Trophoblast cell (in vitro differentiated cells and primary cell): ENCODE results near the gene TECTB.
"Not testable (repeated sequence)": the region's sequence is repeated elsewhere in the genome, so short reads cannot be mapped to it uniquely, and the experiment has no call there.

Source experiments
- DNase-seq, 2 donors: peaks; one replicate each; pipeline ENCODE4 v3.0.0-alpha.2; 2016
- H2AFZ ChIP-seq: 2 replicates; pipeline ENCODE4 v1.6.1; 2013; ENCODE audit warnings: low read length, moderate library complexity, mild to moderate bottlenecking; ENCODE audit not compliant: insufficient read depth, poor library complexity
- H2AK5ac ChIP-seq: 2 replicates; pipeline ENCODE4 v1.6.1; 2013; ENCODE audit warnings: mild to moderate bottlenecking, low read length
- H2BK120ac ChIP-seq: 2 replicates; pipeline ENCODE4 v1.6.1; 2013; ENCODE audit warnings: low read length, mild to moderate bottlenecking, moderate library complexity; ENCODE audit not compliant: insufficient read depth, poor library complexity
- H2BK12ac ChIP-seq: 2 replicates; pipeline ENCODE4 v1.6.1; 2013; ENCODE audit warnings: mild to moderate bottlenecking, low read length, moderate library complexity
- H2BK5ac ChIP-seq: 2 replicates; pipeline ENCODE4 v1.6.1; 2013; ENCODE audit warnings: low read length, low read depth, moderate library complexity, mild to moderate bottlenecking; ENCODE audit not compliant: poor library complexity
- H3K14ac ChIP-seq: 2 replicates; pipeline ENCODE4 v1.6.1; 2013; ENCODE audit warnings: mild to moderate bottlenecking, low read length
- H3K18ac ChIP-seq: 2 replicates; pipeline ENCODE4 v1.6.1; 2013; ENCODE audit warnings: mild to moderate bottlenecking, low read length
- H3K23ac ChIP-seq: 2 replicates; pipeline ENCODE4 v1.6.1; 2013; ENCODE audit warnings: low read length
- H3K27ac ChIP-seq: 2 replicates; pipeline ENCODE4 v1.5.1; 2013; ENCODE audit warnings: low read depth, mild to moderate bottlenecking, inconsistent platforms, low read length, moderate library complexity
- H3K27me3 ChIP-seq: 2 replicates; pipeline ENCODE4 v1.6.1; 2013; ENCODE audit warnings: inconsistent platforms, mild to moderate bottlenecking, low read length, moderate library complexity; ENCODE audit not compliant: insufficient read depth
- H3K36me3 ChIP-seq, 2 experiments: 1 replicate in 1 of 2; 2 replicates in 1 of 2; pipeline ENCODE4 v1.6.1; 2013; ENCODE audit warnings: low read length in 2 of 2, mild to moderate bottlenecking in 2 of 2, moderate library complexity in 1 of 2; ENCODE audit not compliant: insufficient read depth in 2 of 2, control insufficient read depth in 1 of 2
- H3K4ac ChIP-seq: 2 replicates; pipeline ENCODE4 v1.6.1; 2013; ENCODE audit warnings: low read depth, mild to moderate bottlenecking, low read length, moderate library complexity
- H3K4me1 ChIP-seq, 2 experiments: 1 replicate in 1 of 2; 2 replicates in 1 of 2; pipeline ENCODE4 v1.6.1; 2013; ENCODE audit warnings: low read length in 2 of 2, mild to moderate bottlenecking in 2 of 2, moderate library complexity in 1 of 2; ENCODE audit not compliant: insufficient read depth in 2 of 2, control insufficient read depth in 1 of 2
- H3K4me2 ChIP-seq: 2 replicates; pipeline ENCODE4 v1.6.1; 2013; ENCODE audit warnings: inconsistent platforms, mild to moderate bottlenecking, low read length, moderate library complexity
- H3K4me3 ChIP-seq: 2 replicates; pipeline ENCODE4 v1.5.1; 2013; ENCODE audit warnings: mild to moderate bottlenecking, low read depth, low read length, inconsistent platforms
- H3K79me1 ChIP-seq: one replicate; pipeline ENCODE4 v1.6.1; 2013; ENCODE audit warnings: low read length
- H3K79me2 ChIP-seq: 2 replicates; pipeline ENCODE4 v1.6.1; 2013; ENCODE audit warnings: low read length, mild to moderate bottlenecking; ENCODE audit not compliant: control insufficient read depth, insufficient read depth, poor library complexity
- H3K9ac ChIP-seq: 2 replicates; pipeline ENCODE4 v1.6.1; 2013; ENCODE audit warnings: mild to moderate bottlenecking, low read length
- H3K9me3 ChIP-seq: 2 replicates; pipeline ENCODE4 v1.6.1; 2013; ENCODE audit warnings: low read depth, mild to moderate bottlenecking, control low read depth, inconsistent platforms, low read length; ENCODE audit not compliant: insufficient read depth
- H4K12ac ChIP-seq: 2 replicates; pipeline ENCODE4 v1.6.1; 2013; ENCODE audit warnings: low read depth, mild to moderate bottlenecking, low read length, moderate library complexity
- H4K8ac ChIP-seq: 2 replicates; pipeline ENCODE4 v1.6.1; 2013; ENCODE audit warnings: low read depth, mild to moderate bottlenecking, low read length, moderate library complexity
- H4K91ac ChIP-seq: one replicate; pipeline ENCODE4 v1.6.1; 2013; ENCODE audit warnings: low read depth, mild to moderate bottlenecking, low read length, moderate library complexity
- WGBS: extraction: QIAGEN DNeasy Blood & Tissue Kit; methylation state at CpG from one replicate; pipeline ENCODE4 v1.1.7; 2013; ENCODE audit warnings: missing lambda C conversion rate; ENCODE audit not compliant: insufficient read length, insufficient coverage; ENCODE audit errors: extremely low coverage; 5-methylcytosine and 5-hydroxymethylcytosine counted together

TECTB gene

GRCh38 chr10:112249722-112250121, 33.5 kb upstream of the TECTB start:
- no peak overlapping the region for H3K27ac ChIP-seq
- no peaks in the 10 kb centered on the region for H3K79me2 ChIP-seq
- no peak overlapping the region for H3K18ac ChIP-seq
- H3K4me2 ChIP-seq, result no peak overlapping the region
- H2BK120ac ChIP-seq, result no peak overlapping the region
- H3K9me3 ChIP-seq, result peaks cover 2% of the 10 kb centered on the region
- H3K4ac ChIP-seq, result no peak overlapping the region
- no peaks in the 10 kb centered on the region for H3K27me3 ChIP-seq
- H3K9ac ChIP-seq, result no peak overlapping the region
- WGBS, result no CpG with 5 or more reads among the region's 2 CpGs
- no peaks in the 10 kb centered on the region for H3K36me3 ChIP-seq
- H3K79me1 ChIP-seq, result no peaks in the 10 kb centered on the region
- H4K12ac ChIP-seq, result no peak overlapping the region
- DNase-seq, result no peak
- H2BK5ac ChIP-seq, result no peak overlapping the region
- H2AFZ ChIP-seq, result no peak overlapping the region
- H3K4me1 ChIP-seq, result no peaks in the 10 kb centered on the region
- H4K8ac ChIP-seq, result no peak overlapping the region
- H2AK5ac ChIP-seq, result no peak overlapping the region
- no peak overlapping the region for H3K14ac ChIP-seq
- no peak overlapping the region for H4K91ac ChIP-seq
- no peak overlapping the region for H3K23ac ChIP-seq
- H3K4me3 ChIP-seq, result no peak overlapping the region
- H2BK12ac ChIP-seq, result no peak overlapping the region

- H4K8ac ChIP-seq, result no peak overlapping the region
- no peak overlapping the region for H4K12ac ChIP-seq
- H3K9me3 ChIP-seq, result peaks cover 2% of the 10 kb centered on the region
- no peaks in the 10 kb centered on the region for H3K4me1 ChIP-seq
- no peak overlapping the region for H3K4ac ChIP-seq
- H2AFZ ChIP-seq, result no peak overlapping the region
- H3K27ac ChIP-seq, result no peak overlapping the region
- H3K79me2 ChIP-seq, result no peaks in the 10 kb centered on the region
- no peak overlapping the region for H2BK12ac ChIP-seq
- H3K9ac ChIP-seq, result no peak overlapping the region
- H4K91ac ChIP-seq, result no peak overlapping the region
- no peak overlapping the region for H3K18ac ChIP-seq
- H3K4me3 ChIP-seq, result no peak overlapping the region
- no peaks in the 10 kb centered on the region for H3K36me3 ChIP-seq
- H2BK5ac ChIP-seq, result no peak overlapping the region
- no peak overlapping the region for H2BK120ac ChIP-seq
- H3K4me2 ChIP-seq, result no peak overlapping the region
- no peak overlapping the region for H2AK5ac ChIP-seq
- WGBS, result 100% methylated on average over 1 of the region's 2 CpGs
- H3K79me1 ChIP-seq, result no peaks in the 10 kb centered on the region
- no peak for DNase-seq
- no peak overlapping the region for H3K14ac ChIP-seq
- no peaks in the 10 kb centered on the region for H3K27me3 ChIP-seq
- no peak overlapping the region for H3K23ac ChIP-seq
These were observed 32.6 kb upstream of the TECTB start for GRCh38 chr10:112250555-112250954.

GRCh38 chr10:112251238-112251637, 32.0 kb upstream of the TECTB start:
- not testable (repeated sequence) for H3K79me1 ChIP-seq, H4K8ac ChIP-seq, DNase-seq, H3K14ac ChIP-seq, H3K79me2 ChIP-seq, H3K27ac ChIP-seq, H2BK5ac ChIP-seq, H3K36me3 ChIP-seq, H3K4ac ChIP-seq, H3K9me3 ChIP-seq, H4K12ac ChIP-seq, H2AK5ac ChIP-seq, H3K18ac ChIP-seq, H3K4me3 ChIP-seq, H2AFZ ChIP-seq, H3K27me3 ChIP-seq, H3K4me1 ChIP-seq, H2BK12ac ChIP-seq, H3K23ac ChIP-seq, H4K91ac ChIP-seq, H2BK120ac ChIP-seq, H3K9ac ChIP-seq, H3K4me2 ChIP-seq
- WGBS, result no CpG with 5 or more reads among the region's 9 CpGs

GRCh38 chr10:112258407-112258806, 24.8 kb upstream of the TECTB start:
- H3K9me3 ChIP-seq, result no peaks in the 10 kb centered on the region
- no peak overlapping the region for H4K12ac ChIP-seq
- H2BK12ac ChIP-seq, result no peak overlapping the region
- H3K36me3 ChIP-seq, result no peaks in the 10 kb centered on the region
- H3K4me2 ChIP-seq, result no peak overlapping the region
- H3K27ac ChIP-seq, result no peak overlapping the region
- WGBS, result no CpG with 5 or more reads among the region's 1 CpG
- no peaks in the 10 kb centered on the region for H3K4me1 ChIP-seq
- H3K18ac ChIP-seq, result no peak overlapping the region
- DNase-seq, result no peak
- H3K4me3 ChIP-seq, result no peak overlapping the region
- H2BK120ac ChIP-seq, result no peak overlapping the region
- H3K9ac ChIP-seq, result no peak overlapping the region
- no peak overlapping the region for H2BK5ac ChIP-seq
- H3K79me2 ChIP-seq, result no peaks in the 10 kb centered on the region
- H2AK5ac ChIP-seq, result no peak overlapping the region
- H4K8ac ChIP-seq, result no peak overlapping the region
- H3K14ac ChIP-seq, result no peak overlapping the region
- no peak overlapping the region for H4K91ac ChIP-seq
- H3K23ac ChIP-seq, result no peak overlapping the region
- no peak overlapping the region for H2AFZ ChIP-seq
- H3K4ac ChIP-seq, result no peak overlapping the region
- no peaks in the 10 kb centered on the region for H3K27me3 ChIP-seq
- no peaks in the 10 kb centered on the region for H3K79me1 ChIP-seq

- Histone ChIP-seq H3K4me3 (no peak overlapping the region), H2BK120ac (no peak overlapping the region), H3K4ac (no peak overlapping the region), H4K8ac (no peak overlapping the region), H2AFZ (no peak overlapping the region), H3K27me3 (no peaks in the 10 kb centered on the region), H3K27ac (no peak overlapping the region), H4K12ac (no peak overlapping the region), H3K79me2 (no peaks in the 10 kb centered on the region), H3K79me1 (no peaks in the 10 kb centered on the region), H2AK5ac (no peak overlapping the region), H3K9ac (no peak overlapping the region), H3K4me1 (no peaks in the 10 kb centered on the region), H4K91ac (no peak overlapping the region), H3K4me2 (no peak overlapping the region), H3K23ac (no peak overlapping the region), H3K9me3 (no peaks in the 10 kb centered on the region), H3K14ac (no peak overlapping the region), H2BK12ac (no peak overlapping the region), H3K18ac (no peak overlapping the region), H2BK5ac (no peak overlapping the region), H3K36me3 (no peaks in the 10 kb centered on the region)
- no peak for DNase-seq
These were observed 23.5 kb upstream of the TECTB start for GRCh38 chr10:112259688-112260087.
